ENCODE data around the gene MT1B.
"Not testable (repeated sequence)": the region's sequence is repeated elsewhere in the genome, so short reads cannot be mapped to it uniquely, and the experiment has no call there.

Gene MT1B

GRCh38 chr16:56669005-56669839 lies 17.5 kb downstream of the MT1B start, which contains the start of gene MT1H:
MT1H (plus strand) TSS chr16:56669814; CDS start chr16:56669885, 71 bp downstream.
- DNase-seq, result no peak

- DNase-seq, result no peak
These were observed 18.3 kb downstream of the MT1B start for GRCh38 chr16:56669840-56670619.

- no peak for DNase-seq
These were observed 18.9 kb downstream of the MT1B start for GRCh38 chr16:56670620-56670934.

- not testable (repeated sequence) for DNase-seq
These were observed 20.0 kb downstream of the MT1B start for GRCh38 chr16:56671691-56672090.

- DNase-seq, result not testable (repeated sequence)
These were observed 20.5 kb downstream of the MT1B start for GRCh38 chr16:56672171-56672570.

GRCh38 chr16:56672761-56673536 lies 21.3 kb downstream of the MT1B start:
- DNase-seq, result peak; percentile 49

GRCh38 chr16:56673921-56674320 lies 22.2 kb downstream of the MT1B start:
- no peak for DNase-seq

GRCh38 chr16:56674570-56674969 lies 22.9 kb downstream of the MT1B start:
- DNase-seq, result not testable (repeated sequence)

- no peak for DNase-seq
These were observed 24.1 kb downstream of the MT1B start for GRCh38 chr16:56675685-56676210.

- DNase-seq, result no peak
These were observed 25.8 kb downstream of the MT1B start for GRCh38 chr16:56677474-56677873.

GRCh38 chr16:56679078-56679730 lies 27.5 kb downstream of the MT1B start:
- DNase-seq, result no peak

- DNase-seq, result no peak
These were observed 28.1 kb downstream of the MT1B start for GRCh38 chr16:56679818-56680217.

GRCh38 chr16:56681939-56682702 lies 30.4 kb downstream of the MT1B start, which contains the start of gene MT1X:
MT1X (plus strand) TSS chr16:56682470; CDS start chr16:56682541, 71 bp downstream.
- DNase-seq, result peak; percentile 68

GRCh38 chr16:56682703-56683397 lies 31.2 kb downstream of the MT1B start:
- DNase-seq, result no peak

GRCh38 chr16:56683424-56684172 lies 31.9 kb downstream of the MT1B start:
- no peak for DNase-seq

GRCh38 chr16:56684256-56684925 lies 32.7 kb downstream of the MT1B start:
- no peak for DNase-seq

- DNase-seq, result no peak
These were observed 33.4 kb downstream of the MT1B start for GRCh38 chr16:56684926-56685590.

- no peak for DNase-seq
These were observed 35.1 kb downstream of the MT1B start for GRCh38 chr16:56686758-56687157.

- DNase-seq, result no peak
These were observed 37.1 kb downstream of the MT1B start for GRCh38 chr16:56688762-56689161.
